SW480 (cell line): ENCODE measurements around the gene RNF17.

ENCODE experiments used
- DNase-seq: peaks from one replicate; pipeline ENCODE4 v3.0.0-alpha.2; 2016; ENCODE audit warnings: low spot score

The RNF17 gene

DNA sequence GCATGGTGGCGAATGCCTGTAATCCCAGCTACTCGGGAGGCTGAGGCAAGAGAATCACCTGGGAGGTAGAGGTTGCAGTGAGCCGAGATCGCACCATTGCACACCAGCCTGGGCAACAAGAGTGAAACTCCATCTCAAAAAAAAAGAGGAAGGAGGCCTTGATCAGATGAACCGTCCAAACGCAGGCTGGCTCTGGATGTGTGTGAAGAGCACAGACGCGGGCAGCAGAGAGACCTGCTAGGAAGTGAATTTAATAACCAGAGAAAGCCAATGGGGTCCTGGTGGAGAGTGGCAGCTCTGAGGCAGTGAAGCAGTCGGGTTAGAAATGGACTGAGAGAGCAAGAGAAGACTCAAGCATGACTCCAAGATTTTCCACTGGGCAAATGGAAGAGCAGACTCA is 136.5 kb downstream of the RNF17 start:
- DNase-seq = no peak

- no peak for DNase-seq
Observed at GRCh38 chr13:24905242-24905641, 141.3 kb downstream of the RNF17 start.

DNA sequence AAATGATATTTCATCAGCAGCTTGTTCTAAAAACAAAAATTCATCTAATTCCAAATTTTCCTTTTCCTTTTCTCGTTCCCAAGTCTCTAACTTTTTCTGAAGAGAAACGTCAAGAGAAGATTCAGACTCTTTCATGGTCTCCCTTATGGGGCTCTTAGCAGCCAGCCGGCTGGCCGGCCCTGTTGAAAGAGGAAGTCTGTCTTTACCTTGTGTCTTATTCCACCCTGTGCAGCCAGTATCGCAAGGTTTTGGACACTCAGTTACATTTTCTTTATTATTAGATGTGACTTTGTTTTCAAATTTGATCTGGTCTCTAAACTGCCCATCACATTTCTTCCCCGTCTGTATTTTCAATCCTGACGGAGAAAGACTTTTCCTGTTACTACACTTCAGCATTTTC is 142.3 kb downstream of the RNF17 start:
- no peak for DNase-seq

GRCh38 chr13:24910502-24911132 is 146.6 kb downstream of the RNF17 start:
- no peak for DNase-seq

GRCh38 chr13:24911133-24911908 is 147.4 kb downstream of the RNF17 start:
- DNase-seq = peak; percentile 59

DNA sequence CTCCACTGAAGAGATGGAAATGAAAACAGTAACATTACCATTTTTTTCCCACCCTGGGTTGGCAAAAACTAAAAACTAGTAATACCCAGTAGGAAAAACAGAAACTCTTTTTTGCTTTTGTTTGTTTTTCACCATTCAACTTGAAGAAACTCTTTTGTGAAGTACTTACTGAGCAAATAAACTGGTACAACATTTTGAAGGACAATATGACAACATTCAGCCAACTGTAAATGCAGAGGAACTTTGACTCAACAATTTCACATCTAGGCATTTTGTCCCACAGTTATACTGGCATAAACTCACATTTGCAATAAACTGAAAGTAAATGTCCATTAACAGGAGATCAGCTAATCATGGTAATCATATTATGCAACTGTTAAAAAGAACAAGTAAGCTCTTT is 152.5 kb downstream of the RNF17 start:
- no peak for DNase-seq

DNA sequence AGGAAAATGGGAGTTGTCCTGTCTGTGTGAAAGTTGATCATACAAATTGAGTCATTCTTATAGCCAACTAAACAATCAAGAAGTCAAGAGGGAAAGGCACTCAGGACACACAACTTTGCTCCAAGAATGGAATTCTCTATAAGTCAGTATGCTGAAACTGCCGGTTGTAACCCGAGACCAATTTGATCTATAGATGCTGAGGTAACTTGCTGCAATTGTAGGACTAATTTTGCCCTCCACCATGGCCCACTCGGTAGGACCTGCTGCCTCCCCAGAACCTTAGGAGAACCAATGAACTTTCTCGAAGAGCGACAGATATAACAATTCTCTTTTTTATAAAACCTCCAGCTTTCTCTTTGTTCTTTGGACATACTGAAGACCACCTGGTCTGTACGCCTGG is 157.0 kb downstream of the RNF17 start:
- DNase-seq = peak; percentile 33

DNA sequence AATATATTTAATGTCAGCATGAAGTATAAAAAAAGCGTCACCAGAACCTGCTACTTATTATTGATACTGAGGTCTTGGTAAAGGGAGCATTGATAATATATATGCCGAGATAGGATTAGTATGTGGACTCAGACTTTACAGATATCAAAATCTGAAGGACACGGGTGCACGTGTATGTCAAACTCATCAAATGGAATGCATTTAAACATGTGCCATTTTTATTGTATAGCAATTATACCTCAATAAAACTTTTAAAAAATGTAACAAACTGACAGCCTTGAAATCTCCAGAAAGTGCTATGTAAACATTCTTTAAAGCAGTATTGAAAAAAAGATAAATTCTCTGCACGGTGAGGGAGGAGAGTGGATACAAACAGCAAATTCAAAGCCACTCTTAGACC is 157.9 kb downstream of the RNF17 start:
- no peak for DNase-seq

- DNase-seq = peak; percentile 73
Observed at GRCh38 chr13:24922387-24922744, 158.4 kb downstream of the RNF17 start.

DNA sequence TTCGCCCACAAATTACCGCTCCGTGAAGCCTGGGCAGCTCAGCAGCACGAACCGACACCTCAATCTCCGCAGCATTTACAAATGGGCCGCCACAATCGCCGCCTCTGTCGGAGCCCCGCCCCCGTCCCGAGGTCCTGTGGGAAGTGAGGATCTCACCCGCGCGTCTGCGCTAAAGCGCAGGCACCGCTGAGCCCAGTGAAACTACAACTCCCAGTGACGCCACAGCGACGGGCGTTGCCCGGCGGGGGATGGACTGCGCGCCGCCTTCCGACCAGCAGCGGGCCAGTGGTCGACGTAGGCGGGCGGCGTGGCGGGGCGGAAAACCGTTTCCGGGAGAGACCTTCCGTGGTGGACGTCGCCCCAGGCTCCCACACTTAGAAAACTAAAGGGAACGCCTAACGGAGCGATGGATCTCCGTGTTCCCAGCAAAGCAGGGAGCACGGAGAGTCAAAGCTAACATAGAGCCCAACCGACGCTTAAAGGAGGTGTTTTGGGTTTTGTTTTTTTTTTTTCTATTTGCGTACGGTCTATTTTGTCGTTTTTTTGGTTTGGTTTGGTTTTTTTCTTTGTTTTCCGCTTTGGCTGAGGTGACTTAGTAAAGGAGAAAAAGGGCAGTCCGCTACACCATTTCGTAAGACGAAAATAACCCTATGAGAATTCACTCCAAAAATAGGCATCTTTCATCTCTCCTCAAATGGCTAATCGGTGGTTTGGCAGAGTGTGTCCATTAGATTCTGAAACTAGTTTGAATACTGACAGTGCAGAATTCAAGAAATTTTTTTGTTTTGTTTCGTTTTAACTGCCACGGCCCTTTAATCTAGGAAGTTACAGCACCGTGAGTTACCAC is 159.0 kb downstream of the RNF17 start:
- DNase-seq = peak; percentile 98

- DNase-seq = no peak
Observed at GRCh38 chr13:24925318-24926231, 161.6 kb downstream of the RNF17 start.

DNA sequence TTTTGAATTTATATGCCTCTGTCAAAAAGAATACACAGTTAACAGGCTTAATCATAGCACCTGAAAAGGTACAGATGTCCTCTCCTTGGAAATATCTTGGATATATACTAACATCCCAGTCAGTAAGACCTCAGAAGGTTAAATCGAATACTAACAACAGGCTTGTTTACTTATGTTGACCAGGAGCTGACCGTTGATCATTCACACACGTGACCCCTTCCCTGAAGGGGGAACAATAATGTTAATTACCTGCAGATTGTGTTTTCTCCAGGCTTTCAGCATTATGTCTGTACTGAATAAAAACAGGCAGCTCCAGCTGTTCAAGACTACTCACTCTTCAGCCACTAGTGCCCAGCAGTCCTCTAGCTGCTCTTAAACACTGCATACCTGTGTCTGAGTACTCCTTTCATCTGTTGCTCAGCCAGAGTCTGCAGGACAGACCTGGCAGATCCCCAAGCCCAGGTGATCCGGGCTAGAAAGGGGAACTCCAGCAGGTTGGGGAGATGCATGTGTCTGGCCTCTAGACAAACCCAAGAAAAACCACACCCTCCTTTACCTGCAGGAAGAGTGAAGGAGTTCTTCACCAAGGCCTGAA is 163.9 kb downstream of the RNF17 start:
- no peak for DNase-seq

DNA sequence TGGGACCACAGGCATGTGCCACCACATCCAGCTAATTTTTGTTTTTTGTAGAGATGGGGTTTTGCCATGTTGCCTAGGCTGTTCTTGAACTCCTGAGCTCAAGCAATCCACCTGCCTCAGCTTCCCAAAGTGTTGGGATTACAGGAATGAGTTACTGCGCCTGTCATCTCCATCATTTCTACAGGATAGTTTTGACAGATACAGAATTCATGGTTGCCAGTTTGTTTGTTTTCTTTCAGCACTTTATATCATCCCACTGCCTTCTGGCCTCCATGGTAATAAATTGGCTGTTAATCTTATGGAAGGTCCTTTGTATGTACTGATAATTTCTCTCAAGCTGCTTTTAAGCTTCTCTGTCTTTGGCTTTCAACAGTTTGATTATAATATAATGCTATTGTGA is 165.2 kb downstream of the RNF17 start:
- no peak for DNase-seq
